ENCODE measurements around the gene MVK.

MVK gene

DNA sequence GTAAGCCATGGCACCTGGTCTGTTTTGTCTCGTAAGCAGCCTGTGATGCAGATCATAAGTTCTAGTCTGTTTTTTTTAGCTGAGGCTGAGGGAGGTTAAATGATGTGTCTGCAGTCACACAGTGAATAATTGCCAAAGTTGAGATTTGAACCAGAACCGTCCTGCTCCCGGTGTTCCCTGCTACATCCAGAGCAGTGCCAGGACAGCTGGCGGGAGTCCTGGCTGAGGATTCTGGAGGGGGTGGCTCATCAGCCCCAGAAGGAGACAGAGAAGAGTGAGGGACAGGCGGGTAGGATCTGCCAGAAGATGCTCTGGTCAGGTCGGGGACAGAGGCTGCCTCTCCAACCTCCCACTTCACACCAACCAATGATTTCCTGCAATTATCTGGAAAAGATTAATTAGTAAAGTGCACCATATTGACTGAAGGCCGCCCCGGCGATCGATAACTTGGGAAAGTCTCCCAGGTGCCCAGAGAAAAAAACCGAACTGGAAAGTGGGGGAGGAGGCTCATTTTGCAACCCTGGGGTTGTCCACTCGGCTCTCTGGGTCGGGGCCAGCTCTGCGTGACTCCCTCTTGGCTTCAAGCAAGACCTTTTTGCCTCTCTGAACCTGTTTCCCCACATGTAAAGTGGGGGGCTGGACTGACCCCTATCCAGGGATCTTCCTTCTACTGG lies 42.1 kb downstream of the MVK start:
- intact Hi-C loops (cut with DNase I) = no loop called here
- no peak for DNase-seq

- intact Hi-C loops (cut with DNase I) = no loop called here
- DNase-seq = peak; percentile 73 to 95 (median 88)
Observed at GRCh38 chr12:109617491-109617890, 43.9 kb downstream of the MVK start.

DNA sequence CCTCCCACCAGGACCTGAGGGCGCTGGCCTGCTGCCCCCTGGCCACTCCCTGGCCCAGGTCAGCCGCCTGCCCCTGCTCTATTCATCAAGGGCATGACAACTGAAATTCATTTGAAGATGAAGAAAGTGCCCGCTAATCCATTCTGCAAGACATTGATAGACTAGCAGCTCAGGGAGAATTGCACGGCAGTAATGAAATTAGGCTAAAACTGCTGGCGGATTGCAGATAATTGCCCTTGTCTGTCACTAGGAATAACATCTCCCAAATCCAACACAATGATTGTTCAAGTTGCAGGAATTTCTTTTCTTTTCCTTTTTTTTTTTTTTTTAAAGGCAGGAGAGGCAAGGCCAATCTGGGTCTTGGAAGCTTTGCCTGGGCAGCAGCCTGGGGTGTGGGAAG lies 44.5 kb downstream of the MVK start:
- intact Hi-C loops (cut with DNase I) = no loop called here

GRCh38 chr12:109619002-109619604 lies 45.5 kb downstream of the MVK start:
- intact Hi-C loops (cut with DNase I) = no loop called here
- DNase-seq = no peak

More for the DNA sequence above, 44.5 kb downstream of the MVK start:
- peak in 6 of 42 donors; percentile 38 to 67 (median 56) for DNase-seq

GRCh38 chr12:109621211-109621694 lies 47.7 kb downstream of the MVK start:
- no peak for DNase-seq
- intact Hi-C loops (cut with DNase I) = no loop called here

DNA sequence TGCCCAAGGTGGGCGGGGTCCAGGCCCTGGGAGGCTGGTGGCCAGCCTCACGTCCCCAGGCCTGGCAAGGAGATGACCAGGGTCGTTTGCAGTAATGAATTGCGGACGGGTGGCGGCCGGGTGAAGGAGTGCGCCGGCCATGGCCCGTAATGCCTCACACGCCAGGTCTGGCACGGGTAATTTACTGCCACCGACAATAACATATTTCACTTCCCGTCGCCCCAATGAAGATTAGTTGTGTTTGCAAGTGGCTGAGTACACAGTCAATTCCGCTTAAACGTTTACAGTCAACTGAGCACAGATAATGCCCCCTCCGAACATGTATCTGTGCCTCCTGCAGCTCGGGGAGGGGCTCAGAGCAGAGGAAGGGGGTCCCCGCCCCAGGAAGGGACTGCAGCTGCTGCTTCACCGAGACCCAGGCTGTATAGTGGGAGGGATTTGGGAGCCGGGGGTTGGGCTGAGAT lies 48.3 kb downstream of the MVK start:
- DNase-seq = no peak
- intact Hi-C loops (cut with DNase I) = no loop called here

GRCh38 chr12:109624467-109624866 lies 50.9 kb downstream of the MVK start:
- peak in 1 of 42 donors; percentile 58 for DNase-seq
- intact Hi-C loops (cut with DNase I) = no loop called here

DNA sequence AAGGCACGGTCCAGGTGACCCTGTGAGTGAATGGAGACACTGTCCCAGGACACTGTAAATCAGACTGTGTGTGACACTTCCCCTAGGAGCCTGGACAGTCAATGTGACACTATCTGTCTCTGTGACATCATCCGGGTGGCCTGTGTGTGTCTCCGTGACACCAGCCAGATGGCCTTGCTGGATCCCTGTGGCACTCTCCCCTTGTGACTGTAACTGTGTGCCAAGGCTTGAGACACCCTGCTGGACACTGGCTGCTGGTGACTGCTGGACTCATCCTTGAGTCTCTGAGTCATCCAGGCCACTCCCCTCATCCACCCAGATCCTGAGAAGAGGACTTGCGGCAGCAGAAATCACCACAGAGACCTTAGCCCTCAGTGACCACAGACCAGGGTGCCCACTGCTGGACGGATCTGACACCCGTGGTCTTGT lies 51.6 kb downstream of the MVK start:
- intact Hi-C loops (cut with DNase I) = loop anchor here (5.0 kb wide), 1 partner anchor 97 kb away; no protein-coding TSS in a partner anchor
- peak; percentile 63 to 98 (median 92) for DNase-seq

- peak in 5 of 42 donors; percentile 19 to 78 (median 48) for DNase-seq
- intact Hi-C loops (cut with DNase I) = loop anchor here (5.0 kb wide), 1 partner anchor 96 kb away; no protein-coding TSS in a partner anchor
Observed at GRCh38 chr12:109625749-109626377, 52.3 kb downstream of the MVK start.

GRCh38 chr12:109626378-109627115 lies 53.0 kb downstream of the MVK start:
- peak; percentile 77 to 96 (median 91) for DNase-seq
- intact Hi-C loops (cut with DNase I) = loop anchor here (5.0 kb wide), 1 partner anchor 96 kb away; no protein-coding TSS in a partner anchor

GRCh38 chr12:109627633-109628032 lies 54.0 kb downstream of the MVK start:
- intact Hi-C loops (cut with DNase I) = loop anchor here (5.0 kb wide), 1 partner anchor 95 kb away; no protein-coding TSS in a partner anchor
- DNase-seq = peak in 2 of 42 donors; percentile 38 to 53

GRCh38 chr12:109630107-109630506 lies 56.5 kb downstream of the MVK start:
- no peak for DNase-seq

GRCh38 chr12:109630815-109631214 lies 57.2 kb downstream of the MVK start:
- peak in 6 of 42 donors; percentile 23 to 59 (median 28) for DNase-seq
- intact Hi-C loops (cut with DNase I) = no loop called here

More at GRCh38 chr12:109630107-109630506, 56.5 kb downstream of the MVK start:
- intact Hi-C loops (cut with DNase I) = no loop called here

DNA sequence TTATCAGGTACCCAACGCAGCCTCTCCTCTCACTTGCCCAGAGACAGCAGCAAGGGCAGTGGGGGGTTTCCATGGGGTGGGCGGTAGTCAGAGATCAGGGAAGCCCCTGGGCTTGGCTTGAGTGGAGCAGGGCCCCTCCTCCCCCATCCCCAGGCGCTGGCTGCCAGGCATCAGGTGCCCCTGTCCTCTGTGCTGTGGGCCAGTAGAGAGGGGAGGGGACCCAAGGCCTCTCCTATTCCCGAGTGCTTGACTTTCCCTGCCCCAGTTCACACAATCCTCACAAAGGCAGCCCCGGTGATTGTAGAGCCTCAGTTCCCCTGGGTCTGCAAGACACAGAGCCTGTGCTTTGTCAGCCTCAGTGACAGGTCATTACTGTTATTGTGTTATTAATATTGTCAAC lies 57.7 kb downstream of the MVK start:
- intact Hi-C loops (cut with DNase I) = no loop called here
- DNase-seq = no peak

GRCh38 chr12:109631751-109632150 lies 58.2 kb downstream of the MVK start:
- DNase-seq = no peak
- intact Hi-C loops (cut with DNase I) = no loop called here

GRCh38 chr12:109632342-109632741 lies 58.7 kb downstream of the MVK start:
- intact Hi-C loops (cut with DNase I) = no loop called here
- DNase-seq = no peak

GRCh38 chr12:109635717-109636116 lies 62.1 kb downstream of the MVK start:
- intact Hi-C loops (cut with DNase I) = no loop called here
- no peak for DNase-seq

- DNase-seq = no peak
- intact Hi-C loops (cut with DNase I) = no loop called here
Observed at GRCh38 chr12:109637348-109637747, 63.8 kb downstream of the MVK start.

DNA sequence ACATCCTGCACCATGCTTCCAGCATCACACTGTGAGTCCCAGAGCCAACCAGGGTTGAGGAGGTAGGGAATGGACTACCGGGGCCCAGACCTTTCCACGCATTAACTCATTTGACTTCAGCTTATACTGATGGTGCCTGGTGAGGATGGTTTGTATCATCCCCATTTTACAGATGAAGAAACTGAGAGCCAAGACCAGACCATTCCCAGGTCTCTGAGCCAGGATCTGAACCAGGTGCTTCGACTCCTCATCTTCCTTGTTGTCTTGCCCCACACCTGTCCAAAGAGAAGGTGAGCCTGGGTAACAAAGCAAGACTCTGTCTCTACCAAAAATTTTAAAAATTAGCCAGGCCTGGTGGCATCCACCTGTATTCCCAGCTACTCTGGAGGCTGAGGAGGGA lies 64.4 kb downstream of the MVK start:
- intact Hi-C loops (cut with DNase I) = no loop called here
- DNase-seq = no peak
